Fibroblast of skin of back (primary cell): Measurements from ENCODE around the gene LHX1.

ENCODE experiments used
- DNase-seq: peaks from one replicate; pipeline ENCODE4 v3.0.0-alpha.2; 2013

LHX1 gene

DNA sequence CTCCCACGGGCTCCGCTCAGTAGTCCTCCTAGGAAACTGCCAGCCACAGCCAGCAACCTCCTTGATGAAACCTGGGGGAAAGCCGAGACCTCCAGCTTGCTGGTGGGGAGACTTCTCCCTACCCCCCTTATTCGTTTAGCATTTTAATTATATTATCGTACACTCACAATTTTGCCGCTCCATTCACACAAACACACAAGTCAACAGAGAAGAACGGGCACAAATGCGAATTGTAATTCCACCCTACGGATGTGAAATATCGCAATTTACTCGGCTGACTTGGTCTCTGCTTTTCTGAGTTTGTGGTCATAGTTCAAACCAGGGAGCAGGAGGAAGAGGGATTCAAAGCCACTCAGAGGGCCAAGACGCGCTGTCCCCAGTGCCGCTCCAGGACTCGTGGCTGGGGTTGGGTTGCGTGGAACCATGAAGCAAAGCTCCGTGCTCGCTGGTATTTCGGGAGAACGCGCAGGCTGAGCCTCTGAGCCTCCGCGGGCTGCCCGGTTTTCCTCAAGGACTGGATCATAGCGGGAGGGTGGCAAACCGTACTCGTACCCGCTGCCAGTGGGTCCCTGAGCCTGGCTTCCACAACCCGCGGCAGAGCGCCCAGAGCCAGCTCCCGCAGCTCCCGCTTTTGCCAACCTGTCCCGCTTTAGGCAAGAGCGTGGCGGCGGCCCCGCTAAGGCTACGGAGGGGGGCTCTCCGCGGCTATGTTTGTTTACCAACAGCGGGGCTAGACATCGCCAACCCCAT is 2.0 kb downstream of the LHX1 start:
- DNase-seq, result no peak

DNA sequence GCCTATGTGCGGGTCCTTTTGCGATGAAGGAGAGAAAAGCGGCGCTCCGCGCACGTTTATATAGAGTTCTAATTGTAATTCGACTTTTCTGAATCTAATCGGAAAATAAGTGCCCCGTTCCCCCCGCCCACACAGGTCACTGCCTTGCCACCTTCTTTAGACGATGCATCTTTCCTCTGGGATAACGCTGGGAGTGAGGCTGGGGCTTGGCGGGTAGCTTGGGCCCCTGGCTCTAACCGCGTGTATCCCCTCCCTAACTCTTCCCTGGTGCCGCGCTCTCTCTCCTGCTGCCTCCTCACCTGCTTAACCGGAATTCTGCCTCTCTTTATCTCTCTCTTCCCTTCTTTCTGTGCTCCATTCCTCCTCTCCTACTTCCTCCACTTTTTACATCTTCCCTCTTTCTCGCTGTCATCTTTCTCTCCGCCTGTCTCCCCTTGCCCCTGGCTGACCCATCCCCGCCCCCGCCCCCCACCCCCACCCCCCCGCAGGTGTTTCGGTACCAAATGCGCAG is 2.6 kb downstream of the LHX1 start:
- DNase-seq, result no peak

DNA sequence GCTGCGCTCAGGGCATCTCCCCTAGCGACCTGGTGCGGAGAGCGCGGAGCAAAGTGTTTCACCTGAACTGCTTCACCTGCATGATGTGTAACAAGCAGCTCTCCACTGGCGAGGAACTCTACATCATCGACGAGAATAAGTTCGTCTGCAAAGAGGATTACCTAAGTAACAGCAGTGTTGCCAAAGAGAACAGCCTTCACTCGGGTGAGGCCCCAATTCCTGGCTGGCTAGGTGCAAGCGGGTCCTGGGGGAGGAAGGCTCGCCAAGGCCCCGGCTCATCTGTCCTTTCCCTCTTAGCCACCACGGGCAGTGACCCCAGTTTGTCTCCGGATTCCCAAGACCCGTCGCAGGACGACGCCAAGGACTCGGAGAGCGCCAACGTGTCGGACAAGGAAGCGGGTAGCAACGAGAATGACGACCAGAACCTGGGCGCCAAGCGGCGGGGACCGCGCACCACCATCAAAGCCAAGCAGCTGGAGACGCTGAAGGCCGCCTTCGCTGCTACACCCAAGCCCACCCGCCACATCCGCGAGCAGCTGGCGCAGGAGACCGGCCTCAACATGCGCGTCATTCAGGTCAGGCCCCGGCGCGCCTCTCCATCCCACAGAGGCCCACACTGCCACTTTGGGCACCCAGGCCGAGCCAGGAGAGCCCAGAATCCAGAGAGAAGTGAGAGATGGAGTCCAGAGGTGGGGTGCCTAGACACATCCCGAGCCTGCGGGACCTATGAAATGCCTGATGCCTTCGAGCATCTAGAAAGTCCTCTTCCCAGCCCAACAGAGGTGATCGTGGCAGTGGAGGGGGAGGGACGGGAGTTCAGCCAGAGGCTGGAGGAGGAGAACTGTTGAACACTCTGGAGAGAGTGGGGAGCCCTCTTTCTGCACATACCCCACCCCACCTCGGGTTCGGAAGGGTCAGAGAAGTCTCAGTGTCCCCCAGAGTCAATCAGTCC is 3.3 kb downstream of the LHX1 start:
- DNase-seq, result no peak

- DNase-seq, result no peak
Measured at GRCh38 chr17:36941265-36942010, 4.2 kb downstream of the LHX1 start.

DNA sequence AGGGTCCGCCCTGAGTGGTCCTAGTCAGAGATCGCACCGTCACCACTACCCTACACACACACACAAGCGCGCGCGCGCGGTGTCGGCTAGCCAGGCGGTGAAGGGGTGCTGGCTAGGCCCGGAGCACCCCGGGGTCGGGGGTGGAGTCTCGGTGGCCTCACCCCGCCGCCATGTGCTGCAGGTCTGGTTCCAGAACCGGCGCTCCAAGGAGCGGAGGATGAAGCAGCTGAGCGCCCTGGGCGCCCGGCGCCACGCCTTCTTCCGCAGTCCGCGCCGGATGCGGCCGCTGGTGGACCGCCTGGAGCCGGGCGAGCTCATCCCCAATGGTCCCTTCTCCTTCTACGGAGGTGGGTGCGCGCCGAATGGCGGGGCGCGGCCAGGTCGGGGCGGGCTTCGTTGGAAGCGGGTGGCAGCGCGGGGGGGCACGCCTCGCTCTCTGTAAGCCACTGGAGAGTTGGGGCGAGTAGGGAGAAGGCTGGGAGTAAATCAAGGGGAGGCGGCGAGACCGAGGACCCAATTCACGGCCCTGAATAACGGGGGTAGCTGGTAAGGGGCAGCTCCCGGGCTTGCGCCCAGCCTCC is 4.8 kb downstream of the LHX1 start:
- no peak for DNase-seq

DNA sequence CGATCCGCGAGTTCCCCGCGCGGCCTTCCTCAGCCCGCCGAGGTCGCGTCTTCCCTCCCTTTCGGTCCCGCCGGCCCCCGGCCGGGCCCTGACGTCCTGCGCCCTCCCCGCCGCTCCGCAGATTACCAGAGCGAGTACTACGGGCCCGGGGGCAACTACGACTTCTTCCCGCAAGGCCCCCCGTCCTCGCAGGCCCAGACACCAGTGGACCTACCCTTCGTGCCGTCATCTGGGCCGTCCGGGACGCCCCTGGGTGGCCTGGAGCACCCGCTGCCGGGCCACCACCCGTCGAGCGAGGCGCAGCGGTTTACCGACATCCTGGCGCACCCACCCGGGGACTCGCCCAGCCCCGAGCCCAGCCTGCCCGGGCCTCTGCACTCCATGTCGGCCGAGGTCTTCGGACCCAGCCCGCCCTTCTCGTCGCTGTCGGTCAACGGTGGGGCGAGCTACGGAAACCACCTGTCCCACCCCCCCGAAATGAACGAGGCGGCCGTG is 5.4 kb downstream of the LHX1 start:
- no peak for DNase-seq

- no peak for DNase-seq
Measured at GRCh38 chr17:36943250-36944191, 6.2 kb downstream of the LHX1 start.

- DNase-seq, result no peak
Measured at GRCh38 chr17:36944553-36944952, 7.3 kb downstream of the LHX1 start.

- DNase-seq, result no peak
Measured at GRCh38 chr17:36945140-36945539, 7.9 kb downstream of the LHX1 start.

GRCh38 chr17:36945959-36946725 is 8.9 kb downstream of the LHX1 start:
- no peak for DNase-seq

- DNase-seq, result no peak
Measured at GRCh38 chr17:36946726-36947091, 9.4 kb downstream of the LHX1 start.

GRCh38 chr17:36947922-36948716 is 10.8 kb downstream of the LHX1 start:
- no peak for DNase-seq

- DNase-seq, result peak; percentile 95
Measured at GRCh38 chr17:36948717-36949460, 11.6 kb downstream of the LHX1 start, which contains the start of gene AATF. AATF (plus strand) TSS chr17:36948954; CDS start chr17:36949126, 172 bp downstream.

GRCh38 chr17:36949461-36949927 is 12.2 kb downstream of the LHX1 start:
- no peak for DNase-seq

DNA sequence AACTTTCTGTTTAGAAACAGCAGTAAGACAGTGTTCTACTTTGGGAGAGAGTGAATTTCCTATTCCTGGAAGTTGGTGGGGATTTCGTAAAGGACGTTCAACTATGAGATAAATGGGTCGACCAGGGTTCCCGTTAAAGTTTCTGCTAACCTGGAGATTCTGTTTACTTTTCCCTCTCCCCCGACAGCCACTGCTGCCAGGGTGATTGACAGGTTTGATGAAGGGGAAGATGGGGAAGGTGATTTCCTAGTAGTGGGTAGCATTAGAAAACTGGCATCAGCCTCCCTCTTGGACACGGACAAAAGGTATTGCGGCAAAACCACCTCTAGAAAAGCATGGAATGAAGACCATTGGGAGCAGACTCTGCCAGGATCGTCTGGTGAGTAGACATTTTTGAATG is 12.8 kb downstream of the LHX1 start:
- no peak for DNase-seq

GRCh38 chr17:36951084-36951789 is 14.0 kb downstream of the LHX1 start:
- DNase-seq, result no peak

DNA sequence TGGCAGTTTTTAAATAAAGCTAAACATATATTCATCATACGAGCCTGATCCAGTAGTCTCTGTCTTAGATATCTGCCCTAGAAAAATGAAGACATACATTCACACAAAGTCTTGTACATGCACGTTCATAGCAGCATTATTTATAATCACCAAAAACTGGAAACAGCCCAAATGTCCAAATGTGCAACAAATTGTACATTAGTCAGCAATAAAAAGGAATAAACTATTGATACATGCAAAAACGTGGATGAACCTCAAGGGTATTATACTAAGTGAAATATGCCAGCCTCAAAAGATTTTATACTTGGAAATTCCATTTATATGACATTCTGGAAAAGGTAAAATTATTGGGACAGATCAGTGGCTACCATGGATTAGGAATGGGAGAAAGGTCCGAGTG is 34.2 kb downstream of the LHX1 start:
- DNase-seq, result no peak
